DND-41 (cell line): Measurements from ENCODE around the gene ANKRD28.

Experiments
- EZH2 ChIP-seq: IDR thresholded peaks from 3 replicates; pipeline ENCODE4 v1.6.1; 2012; ENCODE audit warnings: borderline replicate concordance, low read depth, mild to moderate bottlenecking, moderate library complexity, low read length, inconsistent platforms; ENCODE audit not compliant: severe bottlenecking
- TF ChIP-seq, protein P1 (sequence below): IDR thresholded peaks from 2 replicates; pipeline ENCODE4 v1.5.1; 2012; ENCODE audit warnings: borderline replicate concordance, low read length, moderate library complexity, mild to moderate bottlenecking; ENCODE audit not compliant: poor library complexity, severe bottlenecking; ENCODE audit errors: extremely low read depth

DNA sequence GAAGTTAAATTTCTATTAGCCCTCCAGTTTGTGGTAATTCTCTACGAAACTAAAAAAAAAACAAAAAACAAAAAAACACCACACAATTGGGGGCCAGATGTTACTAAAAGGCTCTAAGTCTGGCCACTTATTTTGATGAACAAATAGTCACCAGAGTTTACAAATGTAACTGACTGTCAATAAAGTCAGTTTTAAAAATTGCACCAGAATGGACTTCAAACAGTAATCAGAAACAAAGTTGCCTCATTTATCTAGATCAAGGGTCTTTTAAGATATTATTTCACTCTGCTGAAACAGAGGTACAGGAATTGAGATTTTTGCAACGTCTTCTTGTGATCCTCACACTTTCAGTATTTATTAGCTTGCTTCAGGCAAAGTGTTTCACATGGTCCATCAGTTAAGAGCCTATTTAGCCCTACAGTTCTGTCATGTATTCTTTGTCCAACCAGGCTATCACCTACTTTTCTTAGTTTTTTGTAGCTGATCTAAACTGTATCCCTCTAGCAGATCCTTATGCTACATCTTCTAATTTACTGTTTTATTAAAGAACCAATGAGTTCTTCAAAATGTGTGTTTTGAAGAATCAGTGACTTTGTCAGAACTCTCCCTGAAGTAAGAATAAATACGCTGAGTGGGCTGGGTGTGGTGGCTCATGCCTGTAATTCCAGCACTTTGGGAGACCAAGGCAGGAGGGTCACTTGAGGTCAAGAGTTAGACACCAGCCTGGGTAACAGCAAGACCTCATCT is 74.7 kb downstream of the ANKRD28 start:
- TF ChIP-seq, protein P1, sequence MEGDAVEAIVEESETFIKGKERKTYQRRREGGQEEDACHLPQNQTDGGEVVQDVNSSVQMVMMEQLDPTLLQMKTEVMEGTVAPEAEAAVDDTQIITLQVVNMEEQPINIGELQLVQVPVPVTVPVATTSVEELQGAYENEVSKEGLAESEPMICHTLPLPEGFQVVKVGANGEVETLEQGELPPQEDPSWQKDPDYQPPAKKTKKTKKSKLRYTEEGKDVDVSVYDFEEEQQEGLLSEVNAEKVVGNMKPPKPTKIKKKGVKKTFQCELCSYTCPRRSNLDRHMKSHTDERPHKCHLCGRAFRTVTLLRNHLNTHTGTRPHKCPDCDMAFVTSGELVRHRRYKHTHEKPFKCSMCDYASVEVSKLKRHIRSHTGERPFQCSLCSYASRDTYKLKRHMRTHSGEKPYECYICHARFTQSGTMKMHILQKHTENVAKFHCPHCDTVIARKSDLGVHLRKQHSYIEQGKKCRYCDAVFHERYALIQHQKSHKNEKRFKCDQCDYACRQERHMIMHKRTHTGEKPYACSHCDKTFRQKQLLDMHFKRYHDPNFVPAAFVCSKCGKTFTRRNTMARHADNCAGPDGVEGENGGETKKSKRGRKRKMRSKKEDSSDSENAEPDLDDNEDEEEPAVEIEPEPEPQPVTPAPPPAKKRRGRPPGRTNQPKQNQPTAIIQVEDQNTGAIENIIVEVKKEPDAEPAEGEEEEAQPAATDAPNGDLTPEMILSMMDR, result no peak
- no peak for TF ChIP-seq EZH2
